ENCODE data around the gene SYT13.

- TF ChIP-seq, protein P1, sequence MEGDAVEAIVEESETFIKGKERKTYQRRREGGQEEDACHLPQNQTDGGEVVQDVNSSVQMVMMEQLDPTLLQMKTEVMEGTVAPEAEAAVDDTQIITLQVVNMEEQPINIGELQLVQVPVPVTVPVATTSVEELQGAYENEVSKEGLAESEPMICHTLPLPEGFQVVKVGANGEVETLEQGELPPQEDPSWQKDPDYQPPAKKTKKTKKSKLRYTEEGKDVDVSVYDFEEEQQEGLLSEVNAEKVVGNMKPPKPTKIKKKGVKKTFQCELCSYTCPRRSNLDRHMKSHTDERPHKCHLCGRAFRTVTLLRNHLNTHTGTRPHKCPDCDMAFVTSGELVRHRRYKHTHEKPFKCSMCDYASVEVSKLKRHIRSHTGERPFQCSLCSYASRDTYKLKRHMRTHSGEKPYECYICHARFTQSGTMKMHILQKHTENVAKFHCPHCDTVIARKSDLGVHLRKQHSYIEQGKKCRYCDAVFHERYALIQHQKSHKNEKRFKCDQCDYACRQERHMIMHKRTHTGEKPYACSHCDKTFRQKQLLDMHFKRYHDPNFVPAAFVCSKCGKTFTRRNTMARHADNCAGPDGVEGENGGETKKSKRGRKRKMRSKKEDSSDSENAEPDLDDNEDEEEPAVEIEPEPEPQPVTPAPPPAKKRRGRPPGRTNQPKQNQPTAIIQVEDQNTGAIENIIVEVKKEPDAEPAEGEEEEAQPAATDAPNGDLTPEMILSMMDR (conservative IDR thresholded peaks at IDR 0.05 in 1 of 2, IDR thresholded peaks at IDR 0.05 in 1 of 2; ENCODE audit: extremely low read depth in 1 of 2, insufficient read depth in 1 of 2, low read depth in 1 of 2, low read length in 2 of 2), result no peak
- TF ChIP-seq EZH2 (IDR thresholded peaks at IDR 0.05; ENCODE audit: borderline replicate concordance, low read length), result no peak
These were observed 69.2 kb downstream of the SYT13 start for GRCh38 chr11:45216901-45217300.

Measured in mammary epithelial cell (primary cell).